ENCODE results near the gene NPTX1.

GRCh38 chr17:80454557-80455335 is 21.7 kb downstream of the NPTX1 start:
- TF ChIP-seq CTCF (IDR thresholded peaks at IDR 0.05; ENCODE audit: low read depth, low read length, poor library complexity, severe bottlenecking) (no peak), EZH2phosphoT487 (IDR thresholded peaks at IDR 0.05; ENCODE audit: borderline replicate concordance, low read length) (no peak)

Data from DOHH2 (cell line).